GM18907 (cell line): ENCODE results near the gene MANSC4.
A peak's percentile ranks its signal among the peaks of the same experiment; 100 is the strongest.

Source experiments
- ATAC-seq: cut with Tn5 transposase; IDR thresholded peaks from one replicate; pipeline ENCODE4 v1.9.1; 2021; ENCODE audit warnings: mild to moderate bottlenecking, moderate library complexity; ENCODE audit not compliant: unreplicated experiment

MANSC4 gene

DNA sequence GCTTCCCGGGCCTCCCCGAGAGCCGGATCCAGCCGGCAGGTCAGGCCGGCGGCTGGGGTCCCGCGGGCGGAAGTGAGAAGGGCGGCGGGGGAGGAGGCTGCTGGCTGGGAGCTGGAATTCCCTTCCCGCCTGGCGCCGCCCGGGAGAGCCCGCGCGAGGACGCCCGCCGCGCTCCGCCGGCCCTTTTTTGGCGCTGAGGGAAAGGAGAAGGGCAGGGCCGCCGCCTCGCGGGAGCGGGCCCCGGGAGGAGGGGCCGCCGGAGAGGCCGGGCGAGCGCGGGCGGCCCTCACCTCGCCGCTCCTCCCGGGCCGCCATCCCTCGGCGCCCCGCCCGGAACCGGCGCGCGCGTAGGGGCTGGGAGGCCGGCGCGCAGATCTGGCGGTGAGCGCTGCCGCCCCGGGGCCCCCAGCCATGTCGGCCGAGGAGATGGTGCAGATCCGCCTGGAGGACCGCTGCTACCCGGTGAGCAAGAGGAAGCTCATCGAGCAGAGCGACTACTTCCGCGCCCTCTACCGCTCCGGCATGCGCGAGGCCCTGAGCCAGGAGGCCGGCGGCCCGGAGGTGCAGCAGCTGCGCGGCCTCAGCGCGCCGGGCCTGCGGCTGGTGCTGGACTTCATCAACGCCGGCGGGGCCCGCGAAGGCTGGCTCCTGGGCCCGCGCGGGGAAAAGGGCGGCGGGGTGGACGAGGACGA is at the start of gene MANSC4, which contains the start of gene KLHL42:
Gene MANSC4, minus strand, starts transcription at position 317 of the 692 bp plus-strand sequence. CDS start 8,960 bp downstream, outside the sequence.
Gene KLHL42, plus strand, starts transcription at position 314 of the 692 bp plus-strand sequence. Its CDS starts 98 bp downstream, at position 412.
- ATAC-seq, result peak; percentile 87

DNA sequence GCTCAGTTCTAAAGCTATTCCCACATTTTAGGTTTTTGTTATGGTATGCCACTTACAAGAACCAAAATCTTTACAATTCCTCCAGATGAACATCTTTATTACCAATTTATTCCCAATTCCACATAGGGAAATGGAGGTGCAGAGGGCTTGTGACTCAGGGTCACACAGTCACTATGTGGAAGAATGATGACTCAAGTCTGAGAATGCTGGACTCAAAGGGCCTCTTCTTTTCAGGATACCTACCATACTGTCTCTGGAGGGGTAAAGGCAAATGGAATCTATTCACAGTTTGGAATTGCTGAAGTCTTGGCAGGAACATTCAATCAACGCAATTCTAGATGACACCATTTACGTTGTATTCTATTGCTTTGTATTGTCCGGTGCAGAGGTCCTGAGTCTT is 48.2 kb upstream of the MANSC4 start:
- ATAC-seq, result no peak

DNA sequence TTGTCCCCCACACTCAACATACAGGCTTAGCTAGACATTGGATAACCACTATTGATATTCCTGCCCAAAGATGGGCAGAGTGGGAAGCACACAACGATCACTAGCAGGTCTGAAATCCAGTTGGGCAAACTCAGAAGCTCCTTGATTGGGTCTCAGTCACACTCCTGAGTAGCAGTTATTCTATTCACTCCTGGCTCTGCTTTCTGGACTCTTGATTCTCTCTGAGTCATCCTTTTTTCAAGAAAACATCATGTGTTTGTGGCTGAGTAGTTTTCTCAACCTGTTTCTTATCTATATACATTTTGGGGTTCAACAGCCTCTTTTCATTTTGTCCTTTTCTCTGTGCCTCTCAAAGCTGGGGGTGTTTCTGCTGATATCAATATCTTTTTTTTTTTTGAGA is 46.0 kb upstream of the MANSC4 start:
- no peak for ATAC-seq

DNA sequence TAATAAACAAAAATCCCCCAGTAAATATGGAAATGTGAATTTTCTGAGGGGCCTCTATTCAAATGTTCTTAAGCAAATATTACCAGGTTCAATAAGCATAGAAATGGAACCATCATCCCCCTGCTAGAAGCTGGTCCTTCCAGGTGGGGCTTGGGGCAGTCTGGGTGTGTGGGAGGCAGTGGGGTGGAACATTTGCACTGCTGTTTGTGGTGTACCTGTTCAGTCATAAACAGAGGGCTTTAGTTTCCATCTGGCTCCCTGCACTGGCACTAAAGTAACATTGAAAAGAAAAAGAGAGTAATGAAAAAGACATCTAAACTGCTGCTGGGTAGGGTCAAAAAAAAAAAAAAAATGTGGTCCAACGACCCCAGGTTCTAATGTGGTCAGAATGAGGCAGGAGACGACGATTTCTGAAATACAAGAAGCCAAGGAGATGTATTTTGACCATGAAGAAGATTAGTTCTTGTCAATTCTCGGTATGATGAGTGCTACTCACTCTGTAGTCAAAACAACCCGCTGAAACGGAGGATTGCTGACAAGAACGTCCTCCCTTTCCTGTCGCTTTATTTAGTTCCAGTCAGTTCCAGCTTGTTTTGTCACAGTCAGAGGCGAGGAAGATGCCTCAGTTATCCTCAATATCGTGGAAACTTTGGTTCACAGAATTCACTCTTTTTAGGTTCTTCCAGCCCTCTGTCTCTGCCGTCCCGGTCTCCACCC is 44.2 kb upstream of the MANSC4 start:
- ATAC-seq, result peak; percentile 77

DNA sequence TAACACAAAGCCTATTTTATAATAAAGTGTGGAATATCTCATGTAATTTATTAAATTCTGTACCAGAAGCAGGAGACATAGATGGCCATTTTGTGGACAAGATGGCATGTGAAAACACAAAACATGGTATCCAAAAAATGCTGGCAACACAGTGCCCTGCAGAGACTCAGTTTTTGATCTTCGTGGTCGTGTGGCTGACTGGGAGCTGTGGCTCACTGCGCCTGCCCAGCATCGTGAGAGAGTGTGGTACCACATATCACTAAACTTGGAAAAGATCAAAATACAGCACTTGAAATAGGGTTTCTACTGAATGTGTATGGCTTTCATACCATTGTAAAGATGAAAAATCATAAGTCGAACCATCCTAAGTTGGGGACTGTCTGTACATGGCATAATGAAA is 43.0 kb upstream of the MANSC4 start:
- no peak for ATAC-seq

DNA sequence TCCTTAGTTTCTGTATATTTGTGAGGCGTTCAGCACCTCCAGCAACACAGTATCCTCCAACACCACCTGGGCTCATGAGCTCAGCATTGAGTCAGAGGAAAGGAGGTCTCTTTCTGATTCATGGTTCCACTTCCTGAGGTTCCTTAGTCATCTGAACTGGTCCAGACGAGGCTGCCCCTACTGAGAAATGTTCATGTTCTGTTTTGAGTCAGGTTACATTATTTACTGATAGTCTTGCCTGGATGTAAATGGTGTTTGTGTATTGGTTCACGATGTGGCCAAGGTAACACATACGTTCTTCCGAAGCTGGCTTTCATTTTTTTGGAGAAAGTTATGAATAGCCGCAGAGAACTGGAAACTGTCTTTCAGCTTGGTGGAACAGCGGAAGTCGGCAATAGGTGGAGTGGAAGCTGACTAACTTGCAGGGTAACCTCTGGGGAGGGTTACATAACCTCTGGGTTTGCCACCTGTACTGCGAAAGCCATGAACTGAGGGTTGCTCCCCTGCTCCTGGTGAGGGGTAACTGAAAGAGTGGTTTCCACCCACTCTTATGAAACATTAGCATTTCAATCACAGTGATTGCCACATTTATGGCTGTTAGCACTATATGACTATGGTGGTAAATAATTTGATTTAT is 42.2 kb upstream of the MANSC4 start:
- ATAC-seq, result peak; percentile 80

DNA sequence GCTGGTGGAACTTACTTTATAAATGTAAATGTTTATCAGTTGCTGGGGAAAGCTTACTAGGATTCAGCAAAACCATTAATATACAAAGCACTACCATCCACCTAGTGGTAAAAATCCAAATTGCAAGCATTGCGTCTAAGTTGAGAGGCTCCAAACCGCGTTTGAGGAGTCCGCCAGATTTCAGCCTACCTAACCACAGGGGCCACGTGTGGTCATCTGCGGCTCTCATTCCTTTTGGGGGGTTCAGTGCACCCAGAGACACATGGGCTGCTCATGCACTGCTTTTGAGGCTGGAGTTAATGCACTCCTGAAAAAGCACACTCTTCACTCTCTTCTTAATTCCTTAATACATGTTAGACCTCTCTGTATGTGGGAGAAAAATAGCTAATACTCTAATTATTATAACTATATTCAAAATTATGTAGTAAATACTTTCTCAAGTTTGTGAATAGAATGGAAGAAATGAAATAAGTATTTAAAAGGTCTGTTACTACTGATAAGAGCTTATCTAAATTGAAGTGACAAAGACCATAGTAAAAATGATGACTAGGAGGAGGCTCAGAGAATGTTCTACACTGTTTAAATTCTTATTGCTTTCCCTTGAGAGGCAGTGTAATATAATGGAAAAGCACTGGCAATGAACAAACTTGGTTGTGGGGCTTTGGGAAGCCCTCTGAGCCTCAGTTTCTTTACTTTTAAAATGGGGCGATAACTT is 41.4 kb upstream of the MANSC4 start:
- ATAC-seq, result no peak

DNA sequence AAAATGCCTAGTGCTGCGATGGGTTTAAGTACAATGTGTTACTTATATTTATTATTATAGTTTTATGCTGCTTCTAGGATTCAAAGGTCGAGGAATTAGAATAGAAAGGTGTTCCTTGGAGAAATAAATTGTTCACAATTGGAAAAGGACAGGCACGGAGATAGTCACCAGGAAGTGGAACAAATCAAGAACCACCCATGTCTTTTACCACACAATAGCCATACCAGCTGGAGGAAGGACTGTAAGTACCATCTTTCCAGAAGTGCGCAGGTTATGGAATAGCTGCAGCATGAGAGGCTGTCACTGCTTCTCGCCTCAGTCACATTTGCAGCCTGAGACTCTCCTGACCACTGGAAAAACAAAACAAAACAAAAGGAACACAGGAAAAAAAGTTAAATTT is 40.5 kb upstream of the MANSC4 start:
- ATAC-seq, result no peak

DNA sequence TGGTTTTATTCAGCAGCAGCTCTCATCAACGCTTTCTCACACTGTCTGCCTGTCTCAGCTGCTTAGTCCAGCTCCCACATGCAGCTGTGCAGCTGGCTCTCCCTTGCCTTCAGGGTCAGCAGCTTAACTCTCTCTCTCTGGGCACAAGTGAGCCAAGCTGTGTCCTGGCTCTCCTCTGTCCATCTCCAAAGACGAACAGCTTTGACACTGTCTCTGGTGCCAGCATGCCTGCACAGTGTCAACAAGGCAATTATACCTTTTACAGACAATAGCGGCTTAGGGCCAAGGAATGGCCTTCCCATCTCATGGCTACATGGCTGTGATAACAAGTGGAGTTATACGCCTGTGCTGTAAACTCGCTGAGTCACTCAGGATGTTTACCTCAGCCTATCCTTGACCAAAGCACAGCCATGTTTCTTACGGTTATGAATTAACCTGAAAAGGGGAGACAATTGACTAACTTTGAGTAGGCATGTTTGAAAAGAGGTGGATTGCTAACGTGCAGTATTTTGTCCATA is 38.4 kb upstream of the MANSC4 start:
- ATAC-seq, result no peak

DNA sequence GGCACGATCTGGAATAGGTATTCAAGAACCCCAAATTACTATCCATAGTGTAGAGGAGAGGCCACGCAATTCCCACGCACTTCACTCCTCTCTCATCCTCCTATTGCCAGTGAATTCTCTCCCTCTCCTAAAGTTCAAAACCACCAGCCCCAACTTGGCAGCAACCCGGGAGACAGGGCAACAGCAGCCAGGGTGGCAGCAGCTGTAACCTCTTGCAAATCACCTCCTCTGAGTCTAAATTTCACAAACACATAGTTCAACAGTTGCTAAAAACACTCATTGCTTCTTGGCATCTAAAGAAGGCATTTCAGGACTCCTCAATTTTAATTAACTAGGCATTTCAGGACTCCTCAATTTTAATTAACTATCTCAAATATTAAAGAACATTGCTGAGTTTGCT is 37.7 kb upstream of the MANSC4 start:
- no peak for ATAC-seq

DNA sequence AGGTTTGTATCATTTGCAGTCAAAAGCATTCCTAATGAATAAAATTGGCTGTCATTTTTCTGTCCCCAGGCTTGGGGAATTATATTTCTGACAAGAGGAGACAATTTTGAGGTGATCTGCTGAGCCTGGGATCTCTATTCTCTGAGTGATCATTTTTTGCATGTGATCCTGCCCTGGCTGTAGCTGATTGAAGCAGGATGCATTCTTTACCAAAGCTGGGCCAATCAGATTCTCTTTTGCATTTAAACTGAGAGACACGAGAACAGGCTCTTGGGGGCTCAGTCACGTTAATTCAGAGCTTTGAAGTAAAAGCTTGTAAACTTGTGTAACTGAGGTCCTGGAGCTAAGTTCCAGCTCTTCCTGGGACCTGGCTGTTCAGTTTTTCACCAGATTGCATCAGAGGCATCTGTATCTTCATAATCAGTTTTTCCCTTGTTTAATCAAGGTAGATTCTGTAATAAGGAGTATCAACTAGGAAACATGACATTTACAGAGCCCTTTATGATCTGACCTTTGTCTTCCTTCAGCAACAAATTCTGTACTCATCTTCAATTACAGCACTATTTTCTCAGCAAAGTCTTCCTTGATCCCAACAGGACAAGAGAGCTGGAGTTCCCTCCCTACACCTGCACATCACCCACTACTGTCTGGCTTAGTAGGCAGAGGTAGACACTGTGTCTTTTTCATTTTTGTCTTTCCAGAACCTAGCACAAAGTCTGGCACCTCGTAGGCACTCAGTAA is 35.0 kb upstream of the MANSC4 start:
- no peak for ATAC-seq

DNA sequence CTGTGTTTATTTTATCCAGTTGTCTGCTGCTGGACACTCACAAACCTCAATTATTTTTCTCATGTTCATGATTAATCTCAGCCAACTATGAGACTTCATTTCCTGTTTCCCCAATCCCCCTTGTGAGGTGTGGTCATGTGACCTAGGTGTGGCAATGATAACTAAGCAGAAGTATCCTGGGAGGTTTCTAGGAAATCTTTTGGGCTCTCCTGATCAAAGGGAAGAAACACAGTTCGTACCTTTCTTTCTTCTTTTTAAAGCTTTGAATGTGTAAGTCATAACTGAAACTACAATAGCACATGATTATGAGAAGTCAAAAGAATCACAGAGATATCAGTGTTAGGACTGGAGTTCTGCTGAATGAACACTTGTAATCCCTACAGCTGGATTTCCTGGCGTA is 34.4 kb upstream of the MANSC4 start:
- ATAC-seq, result no peak

DNA sequence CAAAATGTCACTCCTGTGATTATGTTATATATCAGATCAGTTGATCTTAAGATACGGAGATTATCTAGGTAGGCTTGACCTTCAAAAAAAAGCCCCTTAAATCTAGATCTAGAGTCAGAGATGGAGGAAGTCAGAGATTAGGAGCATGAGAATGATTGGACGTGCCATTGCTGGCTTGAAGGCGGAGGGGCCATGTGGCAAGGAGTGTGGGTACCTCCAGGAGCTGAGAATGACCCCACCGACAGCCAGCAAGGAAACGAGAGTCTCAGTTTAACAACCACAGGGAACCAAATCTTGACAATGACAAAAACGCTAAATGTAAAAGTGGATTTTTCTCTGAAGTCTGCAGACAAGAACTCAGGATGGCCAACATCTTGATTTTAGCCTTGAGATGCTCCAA is 32.5 kb upstream of the MANSC4 start:
- no peak for ATAC-seq

DNA sequence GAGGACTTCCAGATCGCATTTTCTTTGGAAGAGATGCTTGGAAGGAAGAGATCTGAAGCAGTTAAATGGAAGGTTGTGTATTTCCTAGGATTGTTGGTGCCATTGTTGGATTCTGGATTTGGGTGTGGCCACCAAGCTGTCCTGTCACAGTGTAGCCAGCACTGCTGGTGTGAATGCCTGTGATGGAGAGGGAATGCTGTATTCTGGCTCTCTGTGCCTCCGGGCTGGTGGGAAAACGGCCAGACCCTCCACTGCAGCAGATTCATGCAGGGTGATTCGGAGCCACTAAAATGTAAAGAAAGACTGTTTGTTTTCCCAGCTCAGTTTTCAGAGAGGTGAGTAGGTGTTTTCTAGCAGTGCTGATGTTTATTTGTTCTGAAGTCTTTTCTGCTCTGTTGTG is 30.7 kb upstream of the MANSC4 start:
- ATAC-seq, result no peak

DNA sequence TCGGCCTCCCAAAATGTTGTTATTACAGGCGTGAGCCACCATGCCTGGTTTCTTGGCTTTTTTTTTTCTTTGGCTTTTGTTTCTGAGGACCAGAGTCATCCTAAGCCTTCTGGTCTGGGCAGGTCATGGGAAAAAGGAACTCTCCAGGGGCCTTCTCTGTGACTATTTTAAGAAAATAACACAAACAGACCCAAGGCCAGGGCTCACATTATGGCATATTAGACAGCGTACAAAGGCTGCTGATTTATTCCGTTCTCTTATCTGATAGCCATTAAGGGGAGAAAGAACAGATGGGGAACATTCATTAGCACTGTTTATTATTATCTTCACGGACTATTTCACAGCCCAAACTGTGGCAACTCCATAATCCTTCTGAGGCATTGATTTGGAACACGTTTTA is 28.8 kb upstream of the MANSC4 start:
- ATAC-seq, result no peak

DNA sequence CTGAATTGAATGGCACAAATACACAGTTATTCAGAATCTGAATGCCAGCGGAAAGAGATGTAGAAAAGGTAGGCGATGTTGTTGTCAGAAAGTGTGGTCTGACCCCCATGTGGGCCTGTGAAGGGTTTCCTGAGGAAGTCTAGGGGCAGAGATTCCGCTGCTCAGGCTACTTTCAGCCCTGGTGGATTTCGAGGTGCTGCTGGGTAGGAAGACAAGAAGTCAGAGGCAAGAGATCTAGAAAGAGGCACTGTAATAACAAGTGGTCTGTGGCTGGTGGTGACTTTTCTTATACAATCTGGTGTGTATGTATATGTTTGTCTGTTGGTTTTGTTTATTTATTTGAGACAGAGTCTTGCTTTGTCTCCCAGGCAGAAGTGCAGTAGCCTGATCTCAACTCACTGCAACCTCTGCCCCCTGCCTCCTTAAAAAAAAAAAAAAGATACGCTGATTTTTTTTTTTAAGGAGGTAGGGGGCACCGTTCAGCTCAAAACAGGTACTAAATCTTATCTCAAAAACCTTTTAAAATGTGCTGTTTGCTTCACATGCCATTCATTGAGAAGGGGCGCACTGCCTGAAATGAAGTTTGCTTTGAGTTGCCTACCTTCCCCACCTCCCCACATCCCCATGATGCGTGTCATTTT is 27.1 kb upstream of the MANSC4 start:
- ATAC-seq, result no peak

DNA sequence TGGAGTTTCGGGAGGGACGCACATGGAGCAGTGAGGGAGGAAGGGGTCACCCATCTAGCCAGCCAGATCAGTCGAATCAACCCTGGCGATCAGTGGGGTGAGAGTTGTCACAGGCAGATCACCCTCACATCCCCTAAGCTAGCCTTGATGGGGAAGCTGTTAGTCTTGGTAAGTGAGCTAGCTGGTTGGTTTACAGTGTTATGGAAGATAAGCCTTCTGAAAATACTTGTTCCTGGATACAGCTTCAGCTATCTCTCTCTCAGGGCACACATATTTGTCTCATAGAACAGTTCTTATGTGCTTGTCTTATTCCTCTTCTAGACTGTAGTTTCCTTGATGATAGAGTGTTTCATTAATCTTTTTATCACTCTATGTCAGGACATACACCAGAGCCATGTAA is 26.2 kb upstream of the MANSC4 start:
- ATAC-seq, result no peak

DNA sequence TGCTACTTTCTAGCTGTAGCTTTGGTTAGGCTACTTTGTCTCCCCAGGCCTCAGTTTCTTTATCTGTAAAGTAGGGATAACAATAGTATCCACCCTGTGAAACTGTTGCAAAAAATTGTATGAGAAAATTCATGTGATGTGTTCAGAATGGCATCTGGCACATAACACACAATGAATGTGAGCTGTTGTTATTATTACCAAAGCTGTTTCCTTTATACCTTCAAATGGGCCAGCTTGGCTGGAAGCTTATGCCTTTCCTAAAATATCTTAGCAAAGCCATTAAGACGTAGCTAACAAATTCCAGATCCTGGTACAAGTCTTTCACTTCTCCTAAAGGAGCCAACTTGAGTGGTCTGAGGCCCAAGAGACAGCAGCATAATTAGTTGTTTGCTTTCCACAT is 25.2 kb upstream of the MANSC4 start:
- ATAC-seq, result no peak

DNA sequence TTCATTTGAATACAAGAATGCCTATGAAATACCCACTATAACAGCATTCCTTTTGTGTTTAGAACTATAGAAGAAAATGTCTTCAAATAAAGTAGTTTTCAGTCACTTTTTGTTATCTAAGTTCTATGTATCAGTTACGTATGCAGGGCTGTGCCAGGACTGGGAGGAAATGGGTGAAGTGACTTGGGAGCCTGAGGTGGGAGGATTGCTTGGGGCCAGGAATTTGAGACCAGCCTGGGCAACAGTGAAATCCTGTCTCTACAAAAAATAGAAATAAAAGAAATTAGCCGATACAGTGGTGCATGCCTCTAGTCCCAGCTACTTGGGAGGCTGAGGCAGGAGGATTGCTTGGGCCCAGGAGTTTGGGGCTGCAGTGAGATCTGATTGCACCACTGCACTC is 22.9 kb upstream of the MANSC4 start:
- ATAC-seq, result no peak

DNA sequence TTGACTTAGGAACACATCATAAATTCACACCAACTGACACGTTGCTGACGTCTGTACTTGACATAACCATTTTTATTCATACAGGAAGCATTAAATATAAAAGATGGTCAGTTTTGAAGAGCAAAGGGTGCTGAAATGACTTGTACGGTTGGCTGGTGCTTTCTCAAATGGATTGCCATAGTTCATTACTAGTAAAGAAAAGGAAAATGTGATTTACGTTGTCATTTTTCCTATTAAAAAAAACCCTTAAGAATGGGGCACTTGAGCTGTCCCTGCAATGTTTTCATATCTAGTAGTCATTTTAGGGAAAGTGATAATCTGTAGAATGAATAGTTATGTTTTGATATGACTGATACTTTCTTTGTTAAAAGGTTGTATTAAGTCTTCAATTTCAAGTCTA is 22.5 kb upstream of the MANSC4 start:
- no peak for ATAC-seq
